Iris pigment epithelial cell (primary cell): Measurements from ENCODE around the gene GABRB2.
A peak's percentile ranks its signal among the peaks of the same experiment; 100 is the strongest.

ENCODE experiments used
- DNase-seq: peaks from one replicate; pipeline ENCODE4 v3.0.0-alpha.2; 2011; ENCODE audit warnings: low read depth

The GABRB2 gene

DNA sequence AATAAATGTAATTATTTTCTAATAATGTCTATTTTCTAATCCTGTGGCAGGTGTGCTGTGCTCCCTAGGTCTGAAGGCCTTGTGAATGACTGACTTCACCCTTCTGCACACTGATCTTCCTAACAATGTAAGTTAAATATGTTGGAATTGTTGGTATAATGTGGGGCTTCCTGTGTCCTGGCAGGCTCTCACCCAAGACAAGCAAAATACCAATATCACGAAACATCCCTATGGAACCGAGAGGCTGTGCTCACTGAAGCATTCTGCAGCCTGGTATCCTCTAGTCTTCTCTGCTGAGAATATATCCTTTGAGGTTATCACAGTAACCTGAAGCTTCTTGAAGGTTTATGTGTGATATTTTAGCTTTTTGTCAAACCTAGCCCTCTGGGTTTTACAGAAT, 159.4 kb downstream of the GABRB2 start:
- DNase-seq: no peak

DNA sequence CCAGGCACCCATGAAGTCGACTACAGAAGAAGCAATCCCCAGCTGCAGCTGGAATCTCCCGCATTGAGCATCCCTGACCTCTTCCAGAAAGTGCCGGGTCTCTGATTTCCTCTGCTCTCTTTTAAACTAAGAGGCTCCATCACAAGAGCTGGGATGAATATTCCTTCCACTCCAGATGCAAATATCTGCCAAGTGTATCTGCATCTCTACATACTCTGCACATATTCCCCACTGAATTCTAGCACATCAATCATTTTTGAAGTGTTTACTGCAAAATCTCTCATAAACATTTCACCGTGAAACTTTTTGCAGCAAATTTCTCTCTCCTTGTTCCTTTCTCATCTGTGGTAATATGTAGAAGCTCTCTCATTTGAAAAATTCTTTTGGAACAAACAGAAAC, 161.5 kb downstream of the GABRB2 start:
- no peak for DNase-seq

DNA sequence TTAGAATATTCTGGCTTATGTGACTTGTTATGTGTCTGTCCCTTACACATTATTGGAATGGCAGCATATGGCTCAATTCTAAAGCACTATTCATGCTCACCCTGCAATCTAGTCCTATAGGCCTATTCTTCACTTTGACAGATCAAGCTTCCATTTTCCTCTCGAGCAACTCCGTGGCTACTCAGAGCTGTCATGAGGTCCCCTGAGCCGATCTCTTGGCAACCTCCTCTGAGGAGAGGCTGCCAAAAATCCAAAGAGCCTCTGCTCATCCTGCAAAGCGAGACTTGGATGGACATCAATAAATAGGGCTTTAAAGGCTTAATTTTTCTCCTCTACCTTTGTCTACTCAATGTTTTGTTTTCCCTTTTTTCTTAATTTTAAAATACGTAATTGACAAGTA, 163.8 kb downstream of the GABRB2 start:
- no peak for DNase-seq

DNA sequence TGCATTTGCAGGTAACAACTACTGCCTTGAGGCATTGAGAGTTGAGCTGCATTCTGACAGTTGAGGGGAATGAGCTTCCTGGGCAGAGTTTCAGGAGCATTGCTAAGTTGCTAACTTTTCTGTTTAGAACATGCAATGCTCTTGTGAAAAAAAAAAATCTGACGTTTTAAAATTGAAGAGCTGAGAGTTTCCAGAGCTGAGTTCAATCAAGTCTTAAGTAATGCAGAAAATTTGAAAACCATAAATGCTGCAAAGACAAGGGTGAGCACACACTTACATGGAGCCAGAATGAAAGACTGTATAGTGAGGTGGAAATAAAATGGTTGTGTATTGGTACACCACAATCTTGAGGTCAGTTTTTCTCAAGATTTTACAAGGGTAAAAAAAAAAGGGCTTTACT, 166.0 kb downstream of the GABRB2 start:
- no peak for DNase-seq

DNA sequence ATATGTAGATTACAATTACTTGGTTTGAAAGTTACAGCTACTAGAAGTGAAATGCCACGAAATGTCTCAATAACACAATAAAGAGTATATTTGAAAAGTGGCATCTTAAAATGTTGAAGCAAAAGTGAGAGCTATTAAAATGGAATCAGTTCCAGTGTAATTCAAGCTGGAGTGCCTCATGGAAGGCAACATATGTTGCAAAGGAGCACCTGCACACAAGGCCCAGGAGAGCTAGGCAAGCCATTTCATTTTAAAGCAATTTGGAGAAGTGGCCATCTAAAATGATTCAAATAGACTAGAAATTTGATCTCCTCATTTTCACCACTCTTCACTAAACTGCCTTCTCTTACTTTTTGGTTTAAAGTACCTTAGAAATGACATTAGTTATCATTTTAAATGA, 167.8 kb downstream of the GABRB2 start:
- DNase-seq: no peak

DNA sequence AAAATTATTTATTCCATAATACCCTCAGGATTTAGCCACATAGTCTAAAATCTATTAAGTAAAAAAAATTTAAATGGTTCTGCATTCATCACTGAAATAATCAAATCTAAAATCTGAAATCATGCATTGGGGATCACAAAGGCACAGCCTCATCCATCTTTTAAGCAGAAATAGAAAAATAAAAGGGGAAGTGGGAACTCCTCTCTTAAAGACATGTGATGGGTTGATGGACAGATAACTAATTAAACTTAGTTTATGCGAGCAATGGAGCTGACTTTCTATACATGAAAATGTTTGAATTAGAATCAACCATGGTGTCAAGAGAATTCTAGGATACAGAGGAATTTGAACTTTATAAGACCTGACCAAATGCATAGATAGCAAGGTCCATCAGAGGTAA, 170.5 kb downstream of the GABRB2 start:
- DNase-seq: no peak

DNA sequence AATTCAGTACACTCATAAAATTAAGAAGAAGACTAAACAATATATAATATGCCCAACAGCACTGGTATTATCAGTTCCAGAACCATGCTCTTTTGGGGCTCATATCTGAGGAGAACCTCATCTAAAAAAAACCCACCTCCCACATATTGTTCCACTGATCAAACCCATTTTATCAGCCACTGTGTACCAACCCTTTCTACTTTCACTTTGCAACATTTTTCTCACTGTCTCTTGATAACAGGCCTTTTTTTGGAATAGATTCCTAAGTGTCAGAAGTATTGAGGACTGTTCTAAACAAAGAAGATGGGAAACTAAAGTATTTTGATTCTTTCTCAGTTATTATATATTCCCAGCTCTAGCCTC, 173.2 kb downstream of the GABRB2 start:
- no peak for DNase-seq

DNA sequence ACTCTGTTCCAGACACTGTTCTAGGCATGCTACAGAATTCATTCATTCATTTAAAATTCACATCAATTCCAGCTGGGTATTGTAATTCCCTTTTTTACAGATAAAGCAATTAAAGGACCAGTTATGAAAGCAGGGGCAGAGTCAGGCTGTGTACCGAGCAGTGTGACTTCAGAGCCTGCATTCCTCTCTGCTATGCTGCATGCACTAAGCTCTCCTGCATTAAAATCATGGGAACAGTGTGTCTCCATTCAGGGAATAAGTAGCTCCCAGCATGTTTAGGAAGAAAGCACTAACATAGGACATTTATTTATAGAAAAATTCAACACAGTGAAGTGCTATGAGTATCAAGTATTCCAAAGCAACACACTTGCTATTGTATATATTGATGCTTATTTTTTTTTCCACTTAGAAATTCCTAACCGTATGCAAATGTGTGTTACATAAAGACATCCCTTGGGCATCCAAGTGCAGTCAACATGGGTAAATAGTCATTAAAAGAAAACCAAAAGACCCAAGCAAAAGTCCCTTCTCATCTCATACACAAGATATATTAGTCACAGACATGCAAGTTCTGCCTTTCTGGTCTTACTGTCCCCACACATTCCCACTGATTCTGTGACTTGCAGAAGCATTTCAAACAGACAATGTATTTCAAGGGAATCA, 173.7 kb downstream of the GABRB2 start:
- DNase-seq: no peak

DNA sequence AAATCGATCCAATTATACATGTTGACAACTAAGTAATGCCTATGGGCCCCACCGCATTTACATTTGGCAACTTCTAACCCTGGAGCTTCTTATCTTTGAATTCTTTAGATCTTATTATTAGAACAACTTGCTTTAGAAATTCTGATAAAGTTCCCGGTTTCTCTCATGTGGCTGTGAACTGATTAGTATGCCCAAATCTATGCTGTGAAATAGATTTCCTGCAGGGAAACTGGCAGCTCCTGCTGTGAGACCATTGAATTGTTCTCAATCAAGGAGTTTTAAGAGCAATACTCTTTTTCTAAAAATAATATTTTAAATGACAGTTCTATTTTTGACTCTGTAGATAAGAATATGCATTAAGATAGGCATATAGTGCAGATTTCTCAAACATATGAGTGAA, 177.5 kb downstream of the GABRB2 start:
- no peak for DNase-seq

DNA sequence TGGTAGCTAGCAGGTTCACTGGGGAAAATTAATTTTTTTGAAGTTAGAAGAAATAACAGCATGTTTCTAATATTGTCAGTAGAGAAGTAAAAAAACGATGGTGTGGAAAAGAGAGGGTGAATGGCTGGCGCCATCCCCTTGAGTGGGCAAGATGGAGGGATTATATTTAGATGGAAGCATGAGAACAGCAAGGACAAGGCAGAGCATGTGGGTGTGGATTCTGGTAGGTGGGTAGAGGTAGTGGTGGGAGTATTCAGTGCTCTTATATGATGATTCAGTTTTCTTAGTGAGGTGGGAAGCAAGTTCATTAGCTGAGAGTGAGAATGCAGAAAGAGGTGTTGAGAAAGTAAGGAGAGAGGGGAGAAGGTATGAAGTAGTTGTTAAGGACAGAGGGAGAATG, 188.1 kb downstream of the GABRB2 start:
- DNase-seq: no peak

DNA sequence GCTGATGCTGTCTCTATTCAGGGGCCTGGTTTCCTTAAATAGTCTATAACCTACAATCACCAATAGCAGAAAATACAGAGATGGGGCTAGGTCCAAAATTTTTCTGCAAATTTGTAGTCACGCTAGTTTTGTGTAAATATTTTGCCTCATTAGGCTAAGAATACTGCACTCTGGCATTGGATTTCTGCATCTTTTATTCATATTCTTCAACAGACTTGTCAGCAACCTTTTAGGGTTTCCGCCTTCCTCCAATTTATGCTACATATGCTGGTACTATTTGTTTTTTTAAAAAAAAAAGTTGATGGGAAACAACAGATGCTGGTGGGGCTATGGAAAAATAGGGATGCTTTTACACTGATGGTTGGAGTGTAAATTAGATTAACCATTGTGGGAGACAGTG, 202.3 kb downstream of the GABRB2 start:
- no peak for DNase-seq

DNA sequence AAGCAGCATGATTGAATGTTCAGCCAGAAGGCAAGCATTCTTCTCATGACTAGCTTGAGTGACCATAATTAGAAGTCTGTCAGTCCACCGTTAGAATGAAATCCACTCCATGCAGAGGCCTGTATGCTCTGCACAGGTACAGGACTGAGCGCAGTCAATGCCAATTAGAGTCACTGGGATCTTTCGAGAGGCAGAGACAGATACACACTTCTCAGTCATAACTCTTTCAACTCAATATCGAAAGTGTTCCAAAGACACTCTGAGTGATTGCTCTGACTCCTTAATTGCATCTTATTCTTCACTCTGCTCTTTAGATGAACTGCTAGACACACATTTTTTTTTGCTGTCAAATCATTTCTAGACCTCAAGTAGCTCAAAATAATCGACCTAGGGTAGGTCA, 203.6 kb downstream of the GABRB2 start:
- DNase-seq: no peak

DNA sequence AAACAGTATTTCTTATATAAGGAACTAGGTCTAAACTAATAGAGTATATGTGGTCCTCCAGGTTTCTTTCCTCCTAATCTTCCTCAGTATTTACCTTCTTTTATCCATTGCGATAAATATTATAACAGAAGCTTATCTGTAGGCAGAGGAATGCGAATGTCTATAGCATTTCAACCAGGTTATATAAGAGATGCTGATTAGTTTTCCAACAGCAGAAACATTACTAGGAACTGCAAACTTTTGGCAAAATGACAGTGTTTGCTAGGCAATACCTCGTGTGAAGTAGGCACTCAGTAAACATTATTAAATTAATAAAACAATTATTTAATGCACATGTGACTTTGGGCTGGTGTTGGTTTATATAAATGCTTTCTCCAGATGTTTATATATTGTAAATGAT, 206.5 kb downstream of the GABRB2 start:
- DNase-seq: no peak

DNA sequence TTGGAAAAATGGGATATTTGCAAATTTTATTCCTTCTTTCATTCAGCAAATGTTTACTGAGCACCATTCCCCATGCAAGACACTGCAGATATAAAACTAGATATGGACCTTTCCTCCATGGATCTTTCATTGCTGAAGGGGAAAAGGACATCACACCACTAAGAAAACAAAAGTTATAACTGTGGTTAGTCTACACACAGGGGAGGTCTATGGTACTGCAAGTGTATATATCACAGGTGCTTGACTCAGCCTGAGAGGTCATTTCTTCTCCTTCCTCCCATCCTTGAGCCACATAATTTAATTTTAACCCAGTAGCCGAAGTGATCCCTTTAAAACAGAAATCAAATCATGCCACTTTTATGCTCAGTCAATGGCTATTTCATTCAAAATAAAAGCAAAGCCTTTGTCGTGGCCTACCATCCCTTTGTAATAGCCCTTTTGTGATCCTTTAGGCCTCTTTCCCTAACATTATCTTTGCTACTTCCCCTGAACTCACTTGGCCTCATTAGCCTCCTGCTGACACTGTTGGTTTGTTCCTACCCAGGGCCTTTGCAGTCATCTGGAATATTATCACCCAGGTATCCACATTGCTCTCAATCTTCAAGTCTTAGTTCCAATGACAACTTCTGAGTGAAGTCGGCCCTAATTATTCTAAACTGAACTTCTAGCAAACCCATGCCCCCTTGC, 213.2 kb downstream of the GABRB2 start:
- DNase-seq: no peak

DNA sequence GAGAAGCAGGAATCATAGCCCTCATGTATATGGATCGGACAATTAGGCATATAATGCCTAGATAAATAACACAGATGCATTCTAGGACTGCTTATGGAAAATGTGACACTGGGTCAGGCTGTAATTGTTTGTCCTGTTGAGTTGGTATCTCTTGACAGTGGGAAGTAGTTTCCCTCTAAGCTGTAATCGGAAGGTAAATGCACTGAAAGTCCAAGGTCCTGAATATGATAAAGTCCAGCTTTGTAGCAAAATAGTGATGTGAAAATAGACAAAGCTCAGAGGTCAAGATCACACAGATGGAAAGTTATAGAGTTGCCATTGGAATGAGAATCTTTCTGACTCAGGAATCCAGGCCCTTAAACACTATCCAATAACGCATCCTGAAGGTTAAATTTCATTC, 214.2 kb downstream of the GABRB2 start:
- DNase-seq: no peak

DNA sequence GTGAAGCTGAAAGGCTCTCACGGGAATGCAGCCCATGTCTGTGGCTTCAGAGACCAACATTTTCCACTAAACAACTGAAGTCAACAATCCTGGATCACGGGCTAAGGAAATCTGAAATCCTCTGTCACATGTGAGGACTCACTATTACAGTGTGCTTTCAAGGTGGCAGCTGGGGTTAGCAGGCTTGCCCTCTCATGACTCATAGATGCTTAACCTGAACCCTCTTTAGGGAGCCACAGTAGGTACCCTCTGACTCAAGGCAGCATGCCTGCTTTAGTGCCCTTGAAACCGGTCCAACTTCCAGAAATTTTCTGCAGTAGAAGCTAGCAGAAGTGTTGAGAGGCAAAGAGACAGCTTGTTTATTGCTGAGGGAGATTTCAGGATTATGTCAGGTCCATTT, 232.5 kb downstream of the GABRB2 start:
- DNase-seq: no peak

DNA sequence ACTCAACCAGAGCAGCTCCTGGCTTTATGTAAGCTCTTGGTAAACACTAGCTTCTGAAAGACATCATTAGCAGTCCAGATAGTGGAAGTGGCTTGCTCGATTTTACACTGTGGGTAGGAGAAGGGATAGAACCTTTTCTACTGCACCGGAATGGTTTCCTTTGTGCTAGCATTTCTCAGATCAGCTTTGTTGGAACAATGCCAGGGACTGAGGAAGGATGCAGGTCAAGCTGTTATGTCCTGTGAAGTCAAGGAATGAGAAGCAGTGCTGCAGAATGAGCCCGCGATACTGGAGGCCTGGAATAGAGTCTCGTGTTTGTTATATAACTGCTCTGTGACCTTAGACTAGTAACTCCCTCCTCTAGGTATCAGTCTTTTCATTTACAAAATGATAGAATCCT, 233.6 kb downstream of the GABRB2 start:
- DNase-seq: no peak

DNA sequence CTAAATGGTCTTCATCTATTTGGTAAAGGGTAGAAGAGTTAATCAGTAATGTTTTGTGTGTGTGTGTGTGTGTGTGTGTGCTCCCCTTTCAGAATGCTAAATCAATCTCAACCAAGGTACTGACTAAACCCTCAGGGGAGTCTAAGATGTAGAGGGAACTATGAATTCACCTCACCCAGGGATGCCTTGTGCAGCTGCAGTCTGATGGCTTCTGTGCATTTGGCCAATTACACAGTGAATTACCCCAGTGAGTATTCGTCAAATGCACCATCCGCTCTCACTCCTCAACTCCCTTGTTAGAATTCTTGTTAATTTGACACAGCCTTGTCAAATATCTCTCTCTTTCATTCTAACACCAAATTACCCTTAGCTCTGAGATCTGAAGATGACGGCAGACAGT, 234.6 kb downstream of the GABRB2 start:
- DNase-seq: no peak

DNA sequence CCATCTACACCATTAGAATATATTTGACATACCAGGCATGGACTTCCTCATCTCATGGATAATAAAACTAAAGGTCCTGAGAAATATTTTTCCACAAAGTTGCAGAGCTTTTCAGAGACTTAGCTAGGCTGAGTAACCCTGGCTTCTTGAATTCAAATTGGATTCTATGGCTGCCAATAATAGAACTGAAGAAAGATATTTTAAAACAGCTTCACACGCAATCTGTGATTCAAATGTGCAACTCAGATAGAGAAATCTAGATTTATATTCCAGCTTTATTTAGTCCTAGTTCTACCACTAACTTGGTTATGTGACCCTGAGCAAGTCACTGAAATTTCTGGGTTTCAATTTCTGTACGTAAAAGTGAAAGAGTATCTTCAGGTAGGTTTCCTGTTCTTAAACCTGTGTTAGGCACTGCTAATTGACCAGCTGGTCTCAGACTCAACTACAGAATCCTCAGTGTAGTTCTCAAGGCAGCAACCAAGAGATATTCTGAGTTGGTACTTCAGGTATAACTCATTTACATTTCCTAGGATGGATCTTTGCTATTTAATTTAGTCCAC, 235.3 kb downstream of the GABRB2 start:
- DNase-seq: no peak

DNA sequence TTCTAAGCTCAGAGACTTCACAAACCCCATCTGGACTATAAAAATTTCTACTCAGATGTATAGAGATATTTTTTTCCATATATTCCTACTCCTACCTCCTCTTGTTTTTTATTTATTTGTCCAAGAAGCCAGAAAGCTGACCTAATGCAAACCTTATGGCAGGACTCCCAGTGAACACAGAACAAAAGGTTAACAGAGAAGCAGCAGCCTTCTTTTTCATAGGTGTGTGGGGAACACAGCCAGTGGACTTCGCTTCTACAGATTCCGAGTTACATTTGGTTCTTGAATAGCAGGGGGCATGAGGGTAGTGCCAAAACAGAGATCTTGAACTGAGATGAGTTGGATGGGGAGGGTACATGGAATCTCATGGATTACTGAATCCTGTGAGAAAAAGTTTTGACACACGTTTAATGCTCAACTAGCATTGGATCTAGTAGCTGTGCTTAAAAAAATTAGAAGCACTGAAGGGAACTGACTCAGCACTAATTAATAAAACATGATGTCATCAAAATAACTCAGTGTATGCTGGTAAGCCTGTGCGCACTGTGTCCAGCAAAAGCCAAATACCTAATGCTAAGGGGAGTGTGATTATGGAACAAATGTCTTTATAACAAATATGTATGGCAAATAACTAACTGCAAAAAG, 240.1 kb downstream of the GABRB2 start:
- DNase-seq: peak; percentile 0

DNA sequence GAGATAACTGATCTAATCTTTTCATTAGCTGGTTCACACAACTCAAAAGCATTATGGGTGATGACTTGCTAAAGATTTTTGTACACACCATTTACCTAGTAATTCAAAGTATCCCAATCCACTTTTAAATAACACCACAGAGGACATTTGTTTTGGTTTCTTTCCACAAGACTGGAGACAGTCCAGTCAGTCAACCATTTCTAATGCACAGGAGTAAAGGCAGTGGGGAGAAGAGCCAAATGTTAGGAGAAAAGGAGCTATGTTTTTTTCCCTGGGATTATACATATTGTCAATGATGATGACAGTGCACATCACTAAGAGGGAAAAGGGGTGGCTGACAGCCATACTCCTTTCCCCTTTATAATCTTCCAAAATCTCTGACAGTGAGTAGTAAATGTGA, 240.9 kb downstream of the GABRB2 start:
- no peak for DNase-seq

DNA sequence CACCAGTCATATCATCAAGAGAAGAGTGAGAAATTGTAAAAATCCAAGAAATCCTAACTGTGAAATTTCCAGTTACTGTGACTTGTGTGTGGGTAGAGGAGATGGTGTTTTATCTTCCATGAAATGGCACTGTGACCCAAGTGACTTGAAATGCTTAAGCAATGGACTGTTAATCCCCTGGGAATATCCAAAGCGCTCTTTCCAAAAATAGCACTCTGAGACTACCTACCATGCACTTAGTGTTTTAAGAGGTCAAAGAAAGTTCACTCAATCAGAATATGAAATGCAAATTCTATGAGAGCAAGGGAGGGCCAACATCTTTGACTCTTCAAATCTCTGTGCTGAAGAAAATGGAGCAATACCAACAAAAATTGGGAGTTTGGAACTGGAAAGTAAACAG, 244.0 kb downstream of the GABRB2 start:
- DNase-seq: no peak

DNA sequence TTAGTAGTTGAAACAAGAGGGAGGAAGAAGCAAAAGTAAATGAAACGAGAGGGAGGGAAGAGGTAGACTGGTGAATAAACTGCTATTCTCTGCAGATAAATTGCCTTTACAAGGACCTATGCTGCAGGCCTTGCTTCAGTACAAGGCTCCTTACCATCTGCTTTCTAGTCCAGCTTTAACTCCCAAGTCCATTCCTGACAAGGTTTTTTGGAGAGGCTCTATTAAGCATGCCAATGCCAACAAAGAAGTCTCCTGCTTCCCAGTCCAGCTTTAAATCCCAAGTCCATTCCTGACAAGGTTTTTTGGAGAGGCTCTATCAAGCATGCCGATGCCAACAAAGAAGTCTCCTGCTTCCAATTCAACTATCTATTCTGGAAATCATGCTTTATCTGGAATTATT, 244.9 kb downstream of the GABRB2 start:
- DNase-seq: no peak

DNA sequence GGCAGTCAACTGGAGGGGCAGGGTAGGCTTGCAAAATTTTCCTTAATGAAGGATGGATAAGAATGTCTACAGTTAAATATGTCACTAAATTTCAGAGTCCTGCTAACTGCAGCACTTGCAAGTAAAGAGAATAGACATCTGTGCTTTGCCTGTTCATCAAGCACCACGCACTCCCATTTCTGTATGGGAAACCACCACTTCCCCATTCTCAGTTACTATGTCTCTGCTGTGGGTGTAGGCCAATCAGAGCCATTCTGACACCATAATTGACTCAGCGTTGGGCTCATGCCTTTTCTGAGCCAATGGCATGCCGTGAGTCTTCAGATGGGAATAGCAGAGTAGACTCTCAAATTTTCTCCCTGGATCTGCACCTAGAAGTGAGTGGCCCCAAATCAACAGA, 247.5 kb downstream of the GABRB2 start:
- no peak for DNase-seq
